NOMO-1 (cell line): ENCODE measurements around the gene ETV5.
A peak's percentile ranks its signal among the peaks of the same experiment; 100 is the strongest.

Experiments used
- DNase-seq, 2 experiments: peaks; one replicate each; lab custom pipeline; 2025; ENCODE audit not compliant: unreplicated experiment in 2 of 2; lab: John Stamatoyannopoulos, UW

The ETV5 gene

GRCh38 chr3:186108941-186109865 is at the start of gene ETV5:
ETV5 (minus strand) TSS chr3:186109089; CDS start chr3:186105868, 3,221 bp downstream.
- DNase-seq: peak; percentile 100

- DNase-seq: no peak
These were observed 45.8 kb upstream of the ETV5 start for GRCh38 chr3:186154641-186155040.

GRCh38 chr3:186152889-186153292 is 44.0 kb upstream of the ETV5 start:
- DNase-seq: peak; percentile 88 to 100

- DNase-seq: no peak
These were observed 43.5 kb upstream of the ETV5 start for GRCh38 chr3:186152361-186152798.

- DNase-seq: peak in 1 of 2 experiments; percentile 75
These were observed 42.4 kb upstream of the ETV5 start for GRCh38 chr3:186151077-186151971.

GRCh38 chr3:186150041-186150830 is 41.3 kb upstream of the ETV5 start:
- no peak for DNase-seq

GRCh38 chr3:186149319-186149960 is 40.6 kb upstream of the ETV5 start:
- DNase-seq: no peak

- DNase-seq: no peak
These were observed 35.4 kb upstream of the ETV5 start for GRCh38 chr3:186144257-186144656.

GRCh38 chr3:186143250-186143649 is 34.4 kb upstream of the ETV5 start:
- no peak for DNase-seq

- no peak for DNase-seq
These were observed 33.6 kb upstream of the ETV5 start for GRCh38 chr3:186142393-186142932.

- no peak for DNase-seq
These were observed 32.9 kb upstream of the ETV5 start for GRCh38 chr3:186141790-186142189.

- DNase-seq: no peak
These were observed 29.5 kb upstream of the ETV5 start for GRCh38 chr3:186138272-186138981.

- DNase-seq: no peak
These were observed 28.3 kb upstream of the ETV5 start for GRCh38 chr3:186137051-186137685.

GRCh38 chr3:186133980-186134379 is 25.1 kb upstream of the ETV5 start:
- no peak for DNase-seq

GRCh38 chr3:186132487-186132886 is 23.6 kb upstream of the ETV5 start:
- DNase-seq: no peak

- no peak for DNase-seq
These were observed 20.3 kb upstream of the ETV5 start for GRCh38 chr3:186129206-186129605.

- no peak for DNase-seq
These were observed 19.3 kb upstream of the ETV5 start for GRCh38 chr3:186128158-186128557.

- no peak for DNase-seq
These were observed 18.6 kb upstream of the ETV5 start for GRCh38 chr3:186127463-186127862.

- no peak for DNase-seq
These were observed 16.2 kb upstream of the ETV5 start for GRCh38 chr3:186125118-186125517.
